Transverse colon (tissue), 4 donors: ENCODE measurements around the gene RPL10. TPM values are rescaled to one million over a fixed set of nuclear protein-coding genes. Genes with fewer than 3 reads are reported as not detected.

Experiments used
- DNase-seq: peaks from one replicate; pipeline ENCODE4 v3.0.0-alpha.2; 2019
- H3K27ac ChIP-seq, 4 donors: fragments of 200-600 bp; sonication (generic); 2 replicates each; pipeline ENCODE4 v1.5.1; 2016 to 2018; ENCODE audit warnings: inconsistent platforms in 4 of 4
- H3K27me3 ChIP-seq: fragments of 200-600 bp; sonication (generic); 2 replicates; pipeline ENCODE4 v1.5.1; 2017; ENCODE audit warnings: inconsistent platforms
- H3K36me3 ChIP-seq, 4 donors: fragments of 200-600 bp; sonication (generic); 2 replicates each; pipeline ENCODE4 v1.5.1; 2017 to 2019; ENCODE audit warnings: inconsistent platforms in 4 of 4
- H3K4me1 ChIP-seq, 4 donors: fragments of 200-600 bp; sonication (generic); 2 replicates each; pipeline ENCODE4 v1.5.1; 2017 to 2020; ENCODE audit warnings: inconsistent platforms in 4 of 4
- H3K4me3 ChIP-seq, 4 donors: fragments of 200-600 bp; sonication (generic); 1 replicate in 1 of 4; 2 replicates in 3 of 4; pipeline versions ENCODE4 v1.5.1 to v1.6.1; 2017 to 2019; ENCODE audit warnings: inconsistent platforms in 4 of 4
- H3K9me3 ChIP-seq, 2 donors: fragments of 200-600 bp; sonication (generic); 2 replicates each; pipeline ENCODE4 v1.5.1; 2017 to 2019; ENCODE audit warnings: inconsistent platforms in 2 of 2
- EP300 ChIP-seq: sonication (generic); formaldehyde crosslinking; IDR thresholded peaks from one replicate; pipeline ENCODE4 v1.6.1; 2017; ENCODE audit warnings: antibody characterized with exemption, low read depth
- POLR2A ChIP-seq: fragments of 450-650 bp; IDR thresholded peaks from one replicate; pipeline ENCODE4 v1.6.1; 2016; ENCODE audit warnings: antibody characterized with exemption, mild to moderate bottlenecking, moderate library complexity
- POLR2AphosphoS5 ChIP-seq, 3 donors: sonication (generic); formaldehyde crosslinking; IDR thresholded peaks; one replicate each; pipeline ENCODE4 v1.6.1; 2016; ENCODE audit warnings: antibody characterized with exemption in 3 of 3
- WGBS, 2 donors: methylation state at CpG; one replicate each; pipeline ENCODE4 v1.1.5; 2018; ENCODE audit warnings: low coverage in 1 of 2; 5-methylcytosine and 5-hydroxymethylcytosine counted together
- in situ Hi-C, 4 donors: fragments of 200-750 bp; cut with MboI; loops; one replicate each; pipeline versions ENCODE4 v1.15.0 to v1.15.1; 2017; ENCODE audit warnings: low sequenced_read_pairs in 3 of 4, low pct_ligation_motif_present in 1 of 4, low pct_unique_long_range_greater_than_20kb in 1 of 4
- intact Hi-C: fragments of 100-400 bp; cut with DNase I; formaldehyde crosslinking; loops from one replicate; pipeline ENCODE4 v1.15.1; 2023; ENCODE audit warnings: low total_unique reads
- total RNA-seq, 4 donors: library from RNA; depleted of rRNA; stranded (reverse); fragments of >200 nt; gene quantifications; one replicate each; pipeline ENCODE4 v1.1.0, GENCODE V29; 2016
- TF ChIP-seq, protein P1 (sequence below), 5 experiments: fragments of 200-600 bp in 3 of 5; fragments of 450-650 bp in 2 of 5; sonication (generic) in 3 of 5; IDR thresholded peaks; 1 replicate in 2 of 5; 2 replicates in 3 of 5; pipeline ENCODE4 v1.5.1; 2016 to 2017; ENCODE audit warnings: antibody characterized with exemption in 5 of 5, inconsistent platforms in 3 of 5, mild to moderate bottlenecking in 2 of 5, moderate library complexity in 1 of 5

RPL10 gene
- total RNA-seq, 4 donors from 2014 or later: 1,352 to 4,861 (median 3,415) TPM

DNA sequence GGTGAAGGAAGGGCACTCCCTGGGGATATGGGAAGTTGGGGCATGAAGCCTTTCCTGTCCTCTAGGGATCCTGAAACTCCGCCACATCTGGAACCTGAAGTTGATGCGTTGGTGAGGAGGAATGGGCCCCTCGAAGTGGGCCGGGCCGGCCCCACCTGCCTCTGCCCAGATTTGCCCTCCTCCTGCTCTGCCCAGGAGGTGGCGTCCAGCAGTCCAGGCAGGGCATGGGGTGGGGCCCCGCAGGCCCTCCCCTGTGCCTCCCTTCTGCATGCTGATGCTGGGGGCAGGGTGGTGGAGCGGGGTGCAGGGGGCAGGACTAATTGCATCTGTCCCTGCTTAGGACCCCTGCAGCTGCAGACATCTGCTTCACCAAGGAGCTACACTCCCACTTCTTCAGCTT, 15.0 kb downstream of the RPL10 start:
- H3K4me1 ChIP-seq: peaks cover 0 to 23% (median 8%) of the 10 kb centered on the region in 4 donors
- intact Hi-C loops (no loop called here), in situ Hi-C loops (loop anchor here in 3 of 4 donors (25.0 kb wide), 1 partner anchor 124 kb away; the partner anchor contains the start of genes G6PD (in 3 of the 3) and IKBKG (in 3 of the 3))
- H3K36me3 ChIP-seq: no peaks in the 10 kb centered on the region
- no peak for DNase-seq
- peak overlapping the region; percentile 91 to 98 (median 96) for H3K27ac ChIP-seq
- H3K4me3 ChIP-seq: no peak overlapping the region
- 69% methylated on average over 7 of the region's 8 CpGs; no CpG with 5 or more reads in 1 of the 2 donors for WGBS, 2 donors
- H3K27me3 ChIP-seq: no peaks in the 10 kb centered on the region
- TF ChIP-seq, protein P1, sequence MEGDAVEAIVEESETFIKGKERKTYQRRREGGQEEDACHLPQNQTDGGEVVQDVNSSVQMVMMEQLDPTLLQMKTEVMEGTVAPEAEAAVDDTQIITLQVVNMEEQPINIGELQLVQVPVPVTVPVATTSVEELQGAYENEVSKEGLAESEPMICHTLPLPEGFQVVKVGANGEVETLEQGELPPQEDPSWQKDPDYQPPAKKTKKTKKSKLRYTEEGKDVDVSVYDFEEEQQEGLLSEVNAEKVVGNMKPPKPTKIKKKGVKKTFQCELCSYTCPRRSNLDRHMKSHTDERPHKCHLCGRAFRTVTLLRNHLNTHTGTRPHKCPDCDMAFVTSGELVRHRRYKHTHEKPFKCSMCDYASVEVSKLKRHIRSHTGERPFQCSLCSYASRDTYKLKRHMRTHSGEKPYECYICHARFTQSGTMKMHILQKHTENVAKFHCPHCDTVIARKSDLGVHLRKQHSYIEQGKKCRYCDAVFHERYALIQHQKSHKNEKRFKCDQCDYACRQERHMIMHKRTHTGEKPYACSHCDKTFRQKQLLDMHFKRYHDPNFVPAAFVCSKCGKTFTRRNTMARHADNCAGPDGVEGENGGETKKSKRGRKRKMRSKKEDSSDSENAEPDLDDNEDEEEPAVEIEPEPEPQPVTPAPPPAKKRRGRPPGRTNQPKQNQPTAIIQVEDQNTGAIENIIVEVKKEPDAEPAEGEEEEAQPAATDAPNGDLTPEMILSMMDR (IDR thresholded peaks at IDR 0.05): no peak
- TF ChIP-seq POLR2A (no peak), POLR2AphosphoS5 (IDR thresholded peaks at IDR 0.05) (no peak), EP300 (no peak)
- no peaks in the 10 kb centered on the region for H3K9me3 ChIP-seq

GRCh38 chrX:154417157-154417556, 19.0 kb downstream of the RPL10 start:
- H3K27ac ChIP-seq: no peak overlapping the region
- no peak for TF ChIP-seq POLR2A
- TF ChIP-seq EP300: no peak
- no peak for TF ChIP-seq POLR2AphosphoS5 (IDR thresholded peaks at IDR 0.05)
- TF ChIP-seq, protein P1 (IDR thresholded peaks at IDR 0.05): no peak
- no peaks in the 10 kb centered on the region for H3K36me3 ChIP-seq
- no peaks in the 10 kb centered on the region for H3K9me3 ChIP-seq
- intact Hi-C loops: no loop called here
- WGBS, 2 donors: 72% methylated on average over 7 of the region's 7 CpGs; no CpG with 5 or more reads in 1 of the 2 donors
- no peak overlapping the region for H3K4me3 ChIP-seq
- no peaks in the 10 kb centered on the region for H3K27me3 ChIP-seq
- in situ Hi-C loops: loop anchor here in 3 of 4 donors (25.0 kb wide), 1 partner anchor 120 kb away; the partner anchor contains the start of genes G6PD (in 3 of the 3) and IKBKG (in 3 of the 3)
- no peak for DNase-seq
- peaks cover 0 to 8% (median 6%) of the 10 kb centered on the region in 4 donors for H3K4me1 ChIP-seq

DNA sequence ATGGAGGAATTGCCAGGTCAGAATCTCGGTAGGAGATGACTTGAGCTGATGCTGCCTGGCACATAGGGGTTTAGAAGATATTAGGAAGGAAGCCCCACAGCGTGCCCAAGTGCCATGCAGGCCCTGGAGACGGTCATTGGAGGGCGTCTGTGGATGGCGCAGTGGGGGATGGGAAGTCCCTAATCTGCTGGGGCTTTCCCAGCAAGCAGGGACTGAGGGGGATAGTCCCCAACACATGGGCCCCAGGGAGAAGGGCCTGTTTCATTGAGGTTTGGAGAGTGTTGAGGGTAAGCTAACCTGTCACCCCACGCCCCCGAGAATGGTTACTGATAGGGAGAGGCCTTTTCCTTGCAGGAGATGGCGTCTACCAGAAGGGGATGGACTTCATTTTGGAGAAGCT, 21.0 kb downstream of the RPL10 start:
- Histone ChIP-seq H3K4me3 (no peak overlapping the region), H3K4me1 (no peaks in the 10 kb centered on the region), H3K27ac (no peak overlapping the region), H3K9me3 (no peaks in the 10 kb centered on the region), H3K36me3 (no peaks in the 10 kb centered on the region), H3K27me3 (no peaks in the 10 kb centered on the region)
- WGBS, 2 donors: 60 to 84% methylated on average over 1 to 8 of the region's 8 CpGs
- in situ Hi-C loops: loop anchor here in 3 of 4 donors (25.0 kb wide), 1 partner anchor 118 kb away; the partner anchor contains the start of genes G6PD (in 3 of the 3) and IKBKG (in 3 of the 3)
- intact Hi-C loops: no loop called here
- no peak for DNase-seq
- TF ChIP-seq POLR2AphosphoS5 (IDR thresholded peaks at IDR 0.05) (no peak), POLR2A (no peak), EP300 (no peak)

GRCh38 chrX:154419688-154420401, 21.7 kb downstream of the RPL10 start:
- TF ChIP-seq POLR2AphosphoS5 (IDR thresholded peaks at IDR 0.05) (no peak), EP300 (no peak)
- TF ChIP-seq, protein P1 (IDR thresholded peaks at IDR 0.05): no peak
- H3K36me3 ChIP-seq: no peaks in the 10 kb centered on the region
- H3K9me3 ChIP-seq: no peaks in the 10 kb centered on the region
- no peaks in the 10 kb centered on the region for H3K4me1 ChIP-seq
- no peak overlapping the region for H3K27ac ChIP-seq
- WGBS, 2 donors: 80% methylated on average over 19 of the region's 19 CpGs; no CpG with 5 or more reads in 1 of the 2 donors
- DNase-seq: no peak
- in situ Hi-C loops (loop anchor here in 3 of 4 donors (25.0 kb wide), 1 partner anchor 117 kb away; the partner anchor contains the start of genes G6PD (in 3 of the 3) and IKBKG (in 3 of the 3)), intact Hi-C loops (no loop called here)
- H3K4me3 ChIP-seq: no peak overlapping the region
- H3K27me3 ChIP-seq: no peaks in the 10 kb centered on the region
